Keratinocyte (primary cell): ENCODE results near the gene ETV3. TPM values are rescaled to one million over a fixed set of nuclear protein-coding genes. Genes with fewer than 3 reads are reported as not detected.

Experiments
- DNase-seq: peaks from one replicate; pipeline ENCODE4 v3.0.0-alpha.2; 2011; ENCODE audit warnings: low read depth, missing footprints, low spot score
- FAIRE-seq: peaks from 2 replicates; lab custom pipeline; 2011; peaks lifted over from hg19 to GRCh38; lab: Jason Lieb, UNC
- H2AFZ ChIP-seq: 2 replicates; pipeline ENCODE4 v1.6.0; 2012; ENCODE audit warnings: low read length, control low read depth, inconsistent platforms; ENCODE audit not compliant: control insufficient read depth
- H3K27ac ChIP-seq: 2 replicates; pipeline ENCODE4 v1.5.1; 2011; ENCODE audit warnings: low read length; ENCODE audit not compliant: control insufficient read depth, insufficient read depth
- H3K27me3 ChIP-seq: 3 replicates; pipeline ENCODE4 v1.6.0; 2011; ENCODE audit warnings: low read length; ENCODE audit not compliant: control insufficient read depth, insufficient read depth; ENCODE audit errors: extremely low read depth
- H3K36me3 ChIP-seq, 2 experiments: 2 replicates in 1 of 2; 3 replicates in 1 of 2; pipeline ENCODE4 v1.5.1; 2011; ENCODE audit warnings: low read length in 2 of 2, mild to moderate bottlenecking in 1 of 2; ENCODE audit not compliant: control insufficient read depth in 2 of 2, insufficient read depth in 2 of 2; ENCODE audit errors: extremely low read depth in 1 of 2
- H3K4me1 ChIP-seq: 3 replicates; pipeline ENCODE4 v1.5.1; 2011; ENCODE audit warnings: low read length; ENCODE audit not compliant: control insufficient read depth, insufficient read depth; ENCODE audit errors: extremely low read depth
- H3K4me2 ChIP-seq: 3 replicates; pipeline ENCODE4 v1.6.0; 2011; ENCODE audit warnings: low read depth, low read length; ENCODE audit not compliant: control insufficient read depth, insufficient read depth; ENCODE audit errors: extremely low read depth
- H3K4me3 ChIP-seq, 3 experiments: fragments of 200-600 bp in 1 of 3; sonication (generic) in 1 of 3; 2 replicates in 2 of 3; 3 replicates in 1 of 3; pipeline ENCODE4 v1.5.1; 2011 to 2016; ENCODE audit warnings: low read length in 3 of 3, mild to moderate bottlenecking in 3 of 3, control low read depth in 2 of 3, inconsistent platforms in 1 of 3, low read depth in 1 of 3, mixed read lengths in 1 of 3, mixed run types in 1 of 3, moderate library complexity in 1 of 3; ENCODE audit not compliant: control insufficient read depth in 2 of 3, insufficient read depth in 2 of 3; ENCODE audit errors: extremely low read depth in 1 of 3
- H3K79me2 ChIP-seq: 2 replicates; pipeline ENCODE4 v1.6.0; 2012; ENCODE audit warnings: low read length; ENCODE audit not compliant: control insufficient read depth, insufficient read depth
- H3K9ac ChIP-seq: 3 replicates; pipeline ENCODE4 v1.6.0; 2011; ENCODE audit warnings: low read length; ENCODE audit not compliant: control insufficient read depth, insufficient read depth; ENCODE audit errors: extremely low read depth
- H3K9me1 ChIP-seq: 3 replicates; pipeline ENCODE4 v1.6.0; 2011; ENCODE audit warnings: low read length; ENCODE audit not compliant: control insufficient read depth, insufficient read depth; ENCODE audit errors: extremely low read depth
- H3K9me3 ChIP-seq: 2 replicates; pipeline ENCODE4 v1.5.1; 2012; ENCODE audit warnings: low read depth, low read length; ENCODE audit not compliant: control insufficient read depth
- H4K20me1 ChIP-seq: 3 replicates; pipeline ENCODE4 v1.6.0; 2011; ENCODE audit warnings: low read length; ENCODE audit not compliant: control insufficient read depth, insufficient read depth; ENCODE audit errors: extremely low read depth
- CTCF ChIP-seq, 3 experiments: IDR thresholded peaks in 1 of 3; conservative IDR thresholded peaks in 1 of 3; optimal IDR thresholded peaks in 1 of 3; 2 replicates in 2 of 3; 3 replicates in 1 of 3; pipeline versions ENCODE3 to v1.5.1; 2011; ENCODE audit warnings: low read length in 3 of 3, mild to moderate bottlenecking in 3 of 3, moderate library complexity in 2 of 3, control low read depth in 1 of 3, inconsistent platforms in 1 of 3; ENCODE audit not compliant: insufficient read depth in 2 of 3; ENCODE audit errors: extremely low read depth in 1 of 3
- EZH2 ChIP-seq: IDR thresholded peaks from one replicate; pipeline ENCODE4 v1.6.1; 2012; ENCODE audit warnings: inconsistent platforms, mild to moderate bottlenecking, low read length, moderate library complexity
- dilution Hi-C: fragments of 300-500 bp; cut with MboI; formaldehyde crosslinking; loops from one replicate; pipeline ENCODE4 v1.7.0; 2020; ENCODE audit warnings: low sequenced_read_pairs; ENCODE audit not compliant: extremely low pct_ligation_motif_present
- polyA plus RNA-seq, 5 experiments: library from polyadenylated mRNA; depleted of rRNA in 3 of 5; stranded (reverse) in 3 of 5; stranded (forward) in 1 of 5; unstranded in 1 of 5; fragments of >200 nt; gene quantifications; 1 replicate in 1 of 5; 2 replicates in 3 of 5; 3 replicates in 1 of 5; pipeline versions ENCODE4 v1.2.1 to v1.2.3, GENCODE V29; 2011 to 2012; ENCODE audit warnings: missing spikeins in 2 of 5, low read depth in 1 of 5, low replicate concordance in 1 of 5

Gene ETV3
- polyA plus RNA-seq, 1 donor (not counting 4 experiments of a cell fraction or from before 2014, with no cell fraction given) = 22.3 TPM

DNA sequence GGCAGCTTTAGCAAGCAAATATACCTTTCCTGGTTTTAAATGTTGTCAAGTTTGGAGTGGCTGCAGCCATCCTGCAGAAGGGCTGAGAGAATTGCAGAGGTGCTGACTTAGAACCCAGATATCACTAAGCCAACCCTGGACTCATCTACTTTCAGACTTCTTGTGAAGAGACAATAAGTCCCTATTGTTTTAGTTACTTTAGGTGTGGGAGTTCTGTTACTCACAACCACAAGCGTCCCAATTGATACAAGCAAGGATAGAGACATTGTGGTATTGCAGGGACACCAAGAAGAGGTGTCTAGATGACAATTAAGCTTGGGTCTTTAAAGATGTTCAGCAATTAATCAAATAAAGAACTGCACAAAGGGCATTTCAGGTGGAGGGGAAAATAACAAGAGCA is 8.8 kb upstream of the ETV3 start:
- no peaks in the 10 kb centered on the region for H3K36me3 ChIP-seq
- no peak for DNase-seq
- no peaks in the 10 kb centered on the region for H3K79me2 ChIP-seq
- H3K4me3 ChIP-seq = no peak overlapping the region
- H3K27ac ChIP-seq = no peak overlapping the region
- no peak for FAIRE-seq
- H3K4me2 ChIP-seq = no peak overlapping the region
- no peaks in the 10 kb centered on the region for H3K9me1 ChIP-seq
- no peaks in the 10 kb centered on the region for H3K9me3 ChIP-seq
- H2AFZ ChIP-seq = no peak overlapping the region
- dilution Hi-C loops = no loop called here
- H4K20me1 ChIP-seq = no peaks in the 10 kb centered on the region
- H3K27me3 ChIP-seq = no peaks in the 10 kb centered on the region
- H3K9ac ChIP-seq = no peak overlapping the region
- no peak for TF ChIP-seq CTCF (optimal IDR thresholded peaks at IDR 0.05 in 1 of 3, IDR thresholded peaks at IDR 0.05 in 1 of 3, conservative IDR thresholded peaks at IDR 0.05 in 1 of 3; ENCODE audit: extremely low read depth in 1 of 3, insufficient read depth in 2 of 3, low read length in 3 of 3)
- TF ChIP-seq EZH2 = no peak
- peaks cover 37% of the 10 kb centered on the region for H3K4me1 ChIP-seq

DNA sequence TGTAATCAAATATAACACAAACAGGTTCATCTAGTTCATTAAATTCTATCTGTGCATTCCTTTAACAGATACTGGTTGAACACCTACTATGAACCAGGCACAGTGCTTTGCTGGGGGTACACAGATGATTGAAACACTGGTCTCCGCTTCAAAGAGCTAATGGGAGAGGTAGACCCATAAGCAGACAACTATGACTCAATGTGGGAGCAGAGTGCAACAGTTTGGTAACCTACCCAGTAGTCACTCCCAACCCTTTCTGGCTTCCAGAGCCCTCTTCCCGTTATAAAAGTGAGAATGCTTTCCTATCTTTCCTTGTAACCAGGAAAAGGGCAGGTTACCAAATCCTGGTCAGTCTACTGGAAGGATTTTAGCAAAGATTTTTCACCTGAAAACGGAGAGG is 8.0 kb upstream of the ETV3 start:
- H3K4me1 ChIP-seq = peaks cover 37% of the 10 kb centered on the region
- no peaks in the 10 kb centered on the region for H3K79me2 ChIP-seq
- no peaks in the 10 kb centered on the region for H3K27me3 ChIP-seq
- DNase-seq (no peak), FAIRE-seq (no peak)
- no peak for TF ChIP-seq CTCF (optimal IDR thresholded peaks at IDR 0.05 in 1 of 3, IDR thresholded peaks at IDR 0.05 in 1 of 3, conservative IDR thresholded peaks at IDR 0.05 in 1 of 3; ENCODE audit: extremely low read depth in 1 of 3, insufficient read depth in 2 of 3, low read length in 3 of 3)
- no peak for TF ChIP-seq EZH2
- no peak overlapping the region for H3K4me2 ChIP-seq
- H2AFZ ChIP-seq = no peak overlapping the region
- H3K9me1 ChIP-seq = no peaks in the 10 kb centered on the region
- H3K27ac ChIP-seq = no peak overlapping the region
- H3K9ac ChIP-seq = no peak overlapping the region
- no peaks in the 10 kb centered on the region for H3K9me3 ChIP-seq
- H4K20me1 ChIP-seq = no peaks in the 10 kb centered on the region
- dilution Hi-C loops = no loop called here
- H3K36me3 ChIP-seq = no peaks in the 10 kb centered on the region
- H3K4me3 ChIP-seq = no peak overlapping the region
